Upper lobe of right lung (tissue), 1 donor: Measurements from ENCODE around the gene HCFC1. TPM values are rescaled to one million over a fixed set of nuclear protein-coding genes. Genes with fewer than 3 reads are reported as not detected.

Experiments used
- ATAC-seq: fragments of 200-7000 bp; cut with Tn5 transposase; one replicate; pipeline ENCODE4 v1.9.1; 2020; ENCODE audit warnings: mild to moderate bottlenecking, moderate library complexity
- DNase-seq: peaks from one replicate; pipeline ENCODE4 v3.0.0-alpha.2; 2020
- H3K27ac ChIP-seq: fragments of 200-600 bp; one replicate; pipeline ENCODE4 v1.8.0; 2022
- H3K27me3 ChIP-seq: fragments of 200-600 bp; one replicate; pipeline ENCODE4 v1.8.0; 2022; ENCODE audit warnings: mild to moderate bottlenecking
- H3K36me3 ChIP-seq: fragments of 200-600 bp; one replicate; pipeline ENCODE4 v1.8.0; 2022
- H3K4me1 ChIP-seq: fragments of 200-600 bp; one replicate; pipeline ENCODE4 v1.8.0; 2022
- H3K4me3 ChIP-seq: fragments of 200-600 bp; one replicate; pipeline ENCODE4 v1.8.0; 2022; ENCODE audit warnings: mild to moderate bottlenecking
- H3K9me3 ChIP-seq: fragments of 200-600 bp; one replicate; pipeline ENCODE4 v1.8.0; 2022
- intact Hi-C: fragments of 100-400 bp; cut with DNase I; formaldehyde crosslinking; loops from one replicate; pipeline ENCODE4 v1.11.0; 2022
- total RNA-seq: library from RNA; stranded (reverse); fragmentation: NEBNext Ultra II Directional; extraction: Animal tissue kit (Norgen Biotek cat#: 25700); gene quantifications from one replicate; pipeline ENCODE4 v1.2.1, GENCODE V29; 2021
- TF ChIP-seq, protein P1 (sequence below): fragments of 200-600 bp; IDR thresholded peaks from one replicate; pipeline ENCODE4 v1.8.0; 2022; ENCODE audit warnings: antibody characterized with exemption
- donor health status: DM: no; HTN: yes; CAD: no; lungs with severe emphysema.

HCFC1 gene
- total RNA-seq, 1 donor from 2014 or later: 47.5 TPM

GRCh38 chrX:153921511-153922446, 49.8 kb downstream of the HCFC1 start:
- no peak for DNase-seq
- H3K27me3 ChIP-seq: no peaks in the 10 kb centered on the region

GRCh38 chrX:153921070-153921469, 50.5 kb downstream of the HCFC1 start:
- intact Hi-C loops: no loop called here
- DNase-seq: no peak
- no peaks in the 10 kb centered on the region for H3K36me3 ChIP-seq

More at GRCh38 chrX:153921511-153922446, 49.8 kb downstream of the HCFC1 start:
- Histone ChIP-seq H3K36me3 (no peaks in the 10 kb centered on the region), H3K4me3 (no peak overlapping the region), H3K4me1 (peaks cover 13% of the 10 kb centered on the region), H3K9me3 (no peaks in the 10 kb centered on the region), H3K27ac (no peak overlapping the region)
- TF ChIP-seq, protein P1, sequence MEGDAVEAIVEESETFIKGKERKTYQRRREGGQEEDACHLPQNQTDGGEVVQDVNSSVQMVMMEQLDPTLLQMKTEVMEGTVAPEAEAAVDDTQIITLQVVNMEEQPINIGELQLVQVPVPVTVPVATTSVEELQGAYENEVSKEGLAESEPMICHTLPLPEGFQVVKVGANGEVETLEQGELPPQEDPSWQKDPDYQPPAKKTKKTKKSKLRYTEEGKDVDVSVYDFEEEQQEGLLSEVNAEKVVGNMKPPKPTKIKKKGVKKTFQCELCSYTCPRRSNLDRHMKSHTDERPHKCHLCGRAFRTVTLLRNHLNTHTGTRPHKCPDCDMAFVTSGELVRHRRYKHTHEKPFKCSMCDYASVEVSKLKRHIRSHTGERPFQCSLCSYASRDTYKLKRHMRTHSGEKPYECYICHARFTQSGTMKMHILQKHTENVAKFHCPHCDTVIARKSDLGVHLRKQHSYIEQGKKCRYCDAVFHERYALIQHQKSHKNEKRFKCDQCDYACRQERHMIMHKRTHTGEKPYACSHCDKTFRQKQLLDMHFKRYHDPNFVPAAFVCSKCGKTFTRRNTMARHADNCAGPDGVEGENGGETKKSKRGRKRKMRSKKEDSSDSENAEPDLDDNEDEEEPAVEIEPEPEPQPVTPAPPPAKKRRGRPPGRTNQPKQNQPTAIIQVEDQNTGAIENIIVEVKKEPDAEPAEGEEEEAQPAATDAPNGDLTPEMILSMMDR: no peak
- ATAC-seq: no peak
- intact Hi-C loops: no loop called here

DNA sequence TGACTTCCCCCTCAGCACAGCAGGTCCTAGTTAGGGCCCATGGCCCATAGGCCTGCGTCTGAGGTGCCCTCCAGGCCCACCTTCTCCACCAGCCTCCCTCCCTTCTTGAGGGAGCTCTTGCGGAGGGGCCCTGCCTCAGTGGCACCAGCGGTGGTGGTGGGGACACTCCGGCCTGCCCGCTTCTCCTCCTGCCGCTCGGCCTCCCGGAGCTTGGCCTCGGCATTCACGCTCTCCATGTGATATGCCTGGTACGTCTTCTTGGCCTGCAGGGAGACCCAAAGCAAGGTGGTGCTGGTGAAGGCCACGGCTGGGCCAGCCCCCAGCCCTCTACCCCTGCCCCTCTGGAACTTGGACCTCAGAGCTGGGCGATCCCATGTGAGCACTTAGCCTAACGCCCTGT, 51.1 kb downstream of the HCFC1 start:
- Histone ChIP-seq H3K9me3 (no peaks in the 10 kb centered on the region), H3K4me1 (peaks cover 13% of the 10 kb centered on the region), H3K36me3 (no peaks in the 10 kb centered on the region), H3K27me3 (no peaks in the 10 kb centered on the region), H3K27ac (no peak overlapping the region), H3K4me3 (no peak overlapping the region)
- intact Hi-C loops: no loop called here
- ATAC-seq: no peak
- no peak for DNase-seq
- TF ChIP-seq, protein P1: no peak

More at GRCh38 chrX:153921070-153921469, 50.5 kb downstream of the HCFC1 start:
- Histone ChIP-seq H3K4me1 (peaks cover 13% of the 10 kb centered on the region), H3K9me3 (no peaks in the 10 kb centered on the region), H3K27ac (no peak overlapping the region), H3K27me3 (no peaks in the 10 kb centered on the region), H3K4me3 (no peak overlapping the region)
- TF ChIP-seq, protein P1: no peak
- no peak for ATAC-seq

- ATAC-seq (no peak), DNase-seq (no peak)
- H3K9me3 ChIP-seq: no peaks in the 10 kb centered on the region
- H3K27ac ChIP-seq: no peak overlapping the region
- no peak overlapping the region for H3K4me3 ChIP-seq
- TF ChIP-seq, protein P1: no peak
- H3K36me3 ChIP-seq: no peaks in the 10 kb centered on the region
- intact Hi-C loops: no loop called here
- peaks cover 13% of the 10 kb centered on the region for H3K4me1 ChIP-seq
- H3K27me3 ChIP-seq: no peaks in the 10 kb centered on the region
Measured at GRCh38 chrX:153919281-153919680, 52.3 kb downstream of the HCFC1 start.

- DNase-seq: no peak
- no peaks in the 10 kb centered on the region for H3K27me3 ChIP-seq
- ATAC-seq: no peak
- TF ChIP-seq, protein P1: no peak
- H3K4me1 ChIP-seq: peaks cover 4% of the 10 kb centered on the region
- no peaks in the 10 kb centered on the region for H3K9me3 ChIP-seq
- no peak overlapping the region for H3K4me3 ChIP-seq
- H3K27ac ChIP-seq: no peak overlapping the region
- intact Hi-C loops: no loop called here
- no peaks in the 10 kb centered on the region for H3K36me3 ChIP-seq
Measured at GRCh38 chrX:153917869-153918268, 53.7 kb downstream of the HCFC1 start.
